NT2/D1 (cell line): ENCODE data around the gene KDM4B.
"Not testable (repeated sequence)": the region's sequence is repeated elsewhere in the genome, so short reads cannot be mapped to it uniquely, and the experiment has no call there.

Experiments
- DNase-seq: peaks from one replicate; pipeline ENCODE4 v3.0.0-alpha.2; 2011; ENCODE audit warnings: low read depth, low spot score
- H3K27me3 ChIP-seq: 2 replicates; pipeline ENCODE4 v1.6.0; 2011; ENCODE audit warnings: mild to moderate bottlenecking; ENCODE audit not compliant: insufficient read length, insufficient read depth
- H3K36me3 ChIP-seq: 2 replicates; pipeline ENCODE4 v1.6.1; 2011; ENCODE audit warnings: mild to moderate bottlenecking, low read length, mixed read lengths; ENCODE audit not compliant: insufficient read depth, insufficient read length
- H3K4me1 ChIP-seq: 2 replicates; pipeline ENCODE4 v1.5.1; 2011; ENCODE audit not compliant: insufficient read depth, insufficient read length
- H3K4me3 ChIP-seq: 2 replicates; pipeline ENCODE4 v1.5.1; 2011; ENCODE audit warnings: low read depth; ENCODE audit not compliant: insufficient read length
- H3K9ac ChIP-seq: 2 replicates; pipeline ENCODE4 v1.6.0; 2011; ENCODE audit warnings: low read depth; ENCODE audit not compliant: insufficient read length
- H3K9me3 ChIP-seq: 2 replicates; pipeline ENCODE4 v1.5.1; 2011; ENCODE audit warnings: mild to moderate bottlenecking, low read length; ENCODE audit not compliant: insufficient read depth
- SUZ12 ChIP-seq: IDR thresholded peaks from 2 replicates; pipeline ENCODE4 v1.6.1; 2011; ENCODE audit not compliant: insufficient read length, insufficient read depth; ENCODE audit errors: extremely low read depth
- YY1 ChIP-seq: IDR thresholded peaks from 2 replicates; pipeline ENCODE4 v1.6.1; 2011; ENCODE audit not compliant: insufficient read length, insufficient read depth
- ZNF274 ChIP-seq: IDR thresholded peaks from 2 replicates; pipeline ENCODE4 v1.6.1; 2011; ENCODE audit warnings: mild to moderate bottlenecking, low read depth, low read length

Gene KDM4B

GRCh38 chr19:5025027-5025426, 56.1 kb downstream of the KDM4B start:
- TF ChIP-seq YY1 (no peak), ZNF274 (no peak), SUZ12 (no peak)
- Histone ChIP-seq H3K9me3 (no peaks in the 10 kb centered on the region), H3K9ac (no peak overlapping the region), H3K4me1 (peaks cover 11% of the 10 kb centered on the region), H3K36me3 (peaks cover 23% of the 10 kb centered on the region), H3K27me3 (no peaks in the 10 kb centered on the region), H3K4me3 (no peak overlapping the region)
- DNase-seq = no peak

GRCh38 chr19:5026706-5027273, 57.9 kb downstream of the KDM4B start:
- Histone ChIP-seq H3K9me3 (no peaks in the 10 kb centered on the region), H3K27me3 (no peaks in the 10 kb centered on the region), H3K4me1 (peaks cover 16% of the 10 kb centered on the region), H3K4me3 (no peak overlapping the region), H3K9ac (no peak overlapping the region), H3K36me3 (peaks cover 18% of the 10 kb centered on the region)
- TF ChIP-seq SUZ12 = no peak
- TF ChIP-seq YY1 = no peak
- TF ChIP-seq ZNF274 = no peak
- DNase-seq = no peak

DNA sequence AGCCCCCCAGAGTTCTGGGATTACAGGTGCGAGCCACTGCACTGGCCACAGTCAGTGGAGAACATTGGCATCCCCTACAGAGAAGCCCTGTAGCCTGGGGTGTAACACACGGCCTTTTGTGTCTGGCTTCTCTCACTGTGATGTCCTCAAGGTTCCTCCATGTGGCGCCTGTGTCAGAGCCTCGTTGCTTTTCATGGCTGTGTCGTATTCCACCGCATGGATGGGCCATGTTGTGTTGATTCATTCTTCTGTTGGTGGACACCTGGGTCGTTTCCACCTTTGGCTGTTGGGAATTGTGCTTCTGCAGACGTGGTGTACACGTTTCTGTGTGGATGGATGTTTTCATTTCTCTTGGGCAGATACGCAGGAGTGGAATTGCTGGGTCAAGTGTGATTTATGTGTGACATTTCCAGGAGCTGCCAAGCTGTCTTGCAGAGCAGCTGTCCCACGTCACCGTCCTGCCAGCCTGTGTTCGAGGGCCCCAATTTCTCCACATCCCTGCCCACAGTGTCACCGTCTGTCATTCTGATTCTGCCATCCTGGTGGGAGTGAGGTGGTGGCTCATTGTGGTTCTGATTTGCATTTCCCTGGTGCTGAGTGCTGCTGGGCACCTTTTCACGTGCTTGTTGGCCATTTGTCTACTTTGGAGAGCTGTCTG, 59.4 kb downstream of the KDM4B start:
- Histone ChIP-seq H3K4me3 (no peak overlapping the region), H3K9ac (no peak overlapping the region), H3K4me1 (peaks cover 16% of the 10 kb centered on the region), H3K27me3 (no peaks in the 10 kb centered on the region), H3K9me3 (no peaks in the 10 kb centered on the region), H3K36me3 (peaks cover 24% of the 10 kb centered on the region)
- TF ChIP-seq YY1 = no peak
- TF ChIP-seq ZNF274 = no peak
- no peak for TF ChIP-seq SUZ12
- no peak for DNase-seq

DNA sequence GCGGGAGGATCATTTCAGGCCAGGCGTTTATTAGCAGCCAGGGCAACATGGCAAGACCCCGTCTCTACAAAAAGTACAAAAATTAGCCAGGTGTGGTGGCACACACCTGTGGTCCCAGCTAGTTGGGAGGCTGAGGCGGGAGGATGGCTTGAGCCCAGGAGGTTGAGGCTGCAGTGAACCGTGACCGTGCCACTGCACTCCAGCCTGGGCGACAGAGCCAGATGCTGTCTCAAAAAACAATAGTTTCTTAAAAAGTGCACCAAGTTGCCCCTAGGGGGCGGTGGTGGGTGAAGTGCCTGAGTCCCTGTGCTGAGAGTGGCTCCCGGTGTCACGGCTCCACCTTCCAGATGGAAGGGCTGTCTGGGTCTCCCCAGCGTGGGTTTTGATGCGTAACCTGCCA, 60.7 kb downstream of the KDM4B start:
- H3K27me3 ChIP-seq, H3K9ac ChIP-seq, H3K9me3 ChIP-seq, H3K4me3 ChIP-seq: not testable (repeated sequence)
- peaks cover 16% of the 10 kb centered on the region for H3K4me1 ChIP-seq
- DNase-seq = peak; percentile 63
- peaks cover 33% of the 10 kb centered on the region for H3K36me3 ChIP-seq

- peaks cover 16% of the 10 kb centered on the region for H3K4me1 ChIP-seq
- H3K36me3 ChIP-seq = peaks cover 39% of the 10 kb centered on the region
- no peak overlapping the region for H3K4me3 ChIP-seq
- H3K27me3 ChIP-seq = no peaks in the 10 kb centered on the region
- no peak for TF ChIP-seq ZNF274
- no peak for TF ChIP-seq YY1
- no peak for TF ChIP-seq SUZ12
- H3K9me3 ChIP-seq = no peaks in the 10 kb centered on the region
- no peak for DNase-seq
- peak overlapping the region; percentile 27 for H3K9ac ChIP-seq
Measured at GRCh38 chr19:5030136-5030820, 61.4 kb downstream of the KDM4B start.

DNA sequence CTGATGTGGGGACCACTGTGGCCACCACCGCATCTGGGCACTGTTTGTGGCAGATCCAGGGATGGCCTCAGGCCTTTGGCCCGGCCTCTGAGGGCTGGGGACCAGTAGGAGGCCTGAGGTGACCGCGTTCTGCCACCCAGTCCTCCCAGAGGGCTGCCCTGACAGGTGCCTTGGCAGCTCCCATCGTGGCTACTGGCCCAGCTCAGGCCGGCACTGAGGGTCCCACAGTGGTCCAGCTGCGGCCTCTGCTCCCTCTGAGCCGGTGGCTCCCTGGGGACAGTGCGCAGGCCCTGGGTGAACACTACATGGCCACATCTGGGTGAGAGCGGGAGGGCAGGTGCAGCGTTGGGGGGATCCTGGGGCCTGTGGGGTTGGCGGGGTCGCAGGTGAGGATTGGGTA, 61.9 kb downstream of the KDM4B start:
- TF ChIP-seq SUZ12 (no peak), YY1 (no peak), ZNF274 (no peak)
- H3K4me1 ChIP-seq = peaks cover 22% of the 10 kb centered on the region
- no peak overlapping the region for H3K4me3 ChIP-seq
- H3K27me3 ChIP-seq = no peaks in the 10 kb centered on the region
- no peaks in the 10 kb centered on the region for H3K9me3 ChIP-seq
- peaks cover 43% of the 10 kb centered on the region for H3K36me3 ChIP-seq
- no peak for DNase-seq
- peak overlapping the region; percentile 27 for H3K9ac ChIP-seq

DNA sequence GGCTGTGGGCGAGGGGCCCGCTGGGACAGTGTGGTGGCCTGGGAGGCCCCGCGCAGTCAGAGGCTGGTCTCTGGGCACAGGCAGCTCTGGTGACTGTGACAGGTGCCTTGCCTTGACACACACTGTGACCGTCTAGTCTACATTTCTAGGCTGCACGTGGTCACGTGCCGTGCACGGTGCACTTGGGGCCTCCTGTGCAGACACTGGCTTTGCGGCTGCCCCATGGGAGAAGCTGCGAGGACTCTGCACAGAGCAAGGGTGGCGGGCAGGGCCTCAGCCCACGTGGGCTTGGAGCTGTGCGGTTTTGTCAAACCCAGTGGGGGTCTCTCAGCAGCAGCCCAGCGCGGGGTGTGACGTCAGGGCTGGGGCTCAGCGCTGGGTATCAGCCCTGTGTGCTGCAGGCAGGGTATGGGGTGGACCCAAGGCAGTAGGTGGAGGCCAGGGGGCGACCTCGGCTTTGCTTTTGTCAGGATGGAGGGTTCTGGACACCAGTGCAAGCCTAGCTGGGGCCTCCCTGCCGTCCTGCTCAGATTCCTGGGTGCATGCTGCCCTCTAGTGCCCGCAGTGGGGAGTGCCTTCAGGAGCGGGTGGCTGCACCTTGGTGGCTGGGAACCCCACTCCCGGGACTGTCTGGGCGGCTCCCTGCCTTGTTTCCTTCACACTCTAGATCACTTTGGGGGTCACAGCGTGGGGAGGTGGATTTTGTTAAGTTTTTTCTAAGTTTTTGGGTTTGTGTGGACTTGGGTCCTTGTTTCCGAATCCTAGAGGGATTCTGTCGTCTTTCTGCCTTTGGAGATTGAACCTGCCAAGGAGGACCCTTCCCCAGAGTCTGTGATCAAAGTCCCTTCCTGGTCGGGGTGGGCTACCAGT, 62.6 kb downstream of the KDM4B start:
- Histone ChIP-seq H3K36me3 (peaks cover 47% of the 10 kb centered on the region), H3K4me3 (no peak overlapping the region), H3K9ac (peak overlapping the region; percentile 46), H3K4me1 (peaks cover 27% of the 10 kb centered on the region), H3K27me3 (no peaks in the 10 kb centered on the region), H3K9me3 (no peaks in the 10 kb centered on the region)
- TF ChIP-seq SUZ12 = no peak
- no peak for TF ChIP-seq ZNF274
- TF ChIP-seq YY1 = no peak
- DNase-seq = peak; percentile 76
